Adrenal gland (tissue), 12 donors: ENCODE measurements around the gene SFTPA2. TPM values are rescaled to one million over a fixed set of nuclear protein-coding genes. Genes with fewer than 3 reads are reported as not detected.
"Not testable (repeated sequence)": the region's sequence is repeated elsewhere in the genome, so short reads cannot be mapped to it uniquely, and the experiment has no call there.

ENCODE experiments used
- DNase-seq, 7 donors: peaks; one replicate each; pipeline ENCODE4 v3.0.0-alpha.2; 2019 to 2020
- H3K27ac ChIP-seq, 5 donors: fragments of 200-600 bp; sonication (generic) in 4 of 5; 1 replicate in 3 of 5; 2 replicates in 2 of 5; pipeline versions ENCODE4 v1.5.1 to v1.8.0; 2016 to 2020; ENCODE audit warnings: mild to moderate bottlenecking in 1 of 5
- H3K27me3 ChIP-seq: fragments of 200-600 bp; 2 replicates; pipeline ENCODE4 v1.8.0; 2021
- H3K36me3 ChIP-seq, 2 donors: fragments of 200-600 bp; replicated peaks in 1 of 2; 1 replicate in 1 of 2; 2 replicates in 1 of 2; pipeline versions ENCODE4 v1.5.1 to v1.8.0; 2018 to 2022
- H3K4me1 ChIP-seq, 2 donors: fragments of 200-600 bp; replicated peaks in 1 of 2; 1 replicate in 1 of 2; 2 replicates in 1 of 2; pipeline versions ENCODE4 v1.5.1 to v1.8.0; 2018 to 2021
- H3K4me3 ChIP-seq, 4 donors: fragments of 200-600 bp; sonication (generic) in 3 of 4; one replicate each; pipeline ENCODE4 v1.5.1; 2016 to 2018
- H3K9me3 ChIP-seq, 3 donors: fragments of 200-600 bp; sonication (generic) in 1 of 3; replicated peaks in 1 of 3; 1 replicate in 2 of 3; 2 replicates in 1 of 3; pipeline versions ENCODE4 v1.5.1 to v1.8.0; 2016 to 2021
- CTCF ChIP-seq, 6 experiments: fragments of 450-650 bp in 4 of 6; fragments of 200-600 bp in 2 of 6; sonication (generic) in 1 of 6; IDR thresholded peaks; 1 replicate in 5 of 6; 2 replicates in 1 of 6; pipeline versions ENCODE4 v1.5.1 to v1.8.0; 2016 to 2021; ENCODE audit warnings: antibody characterized with exemption in 6 of 6, mild to moderate bottlenecking in 2 of 6, moderate library complexity in 1 of 6
- POLR2A ChIP-seq, 2 donors: fragments of 450-650 bp; IDR thresholded peaks; one replicate each; pipeline ENCODE4 v1.6.1; 2017; ENCODE audit warnings: antibody characterized with exemption in 2 of 2, mild to moderate bottlenecking in 2 of 2, moderate library complexity in 1 of 2
- WGBS, 4 donors: extraction: QIAGEN DNeasy Blood & Tissue Kit in 2 of 4; methylation state at CpG; one replicate each; pipeline versions ENCODE4 v1.1.5 to v1.1.7; 2013 to 2017; 5-methylcytosine and 5-hydroxymethylcytosine counted together
- intact Hi-C, 2 donors: fragments of 100-400 bp; cut with DNase I; formaldehyde crosslinking; loops; one replicate each; pipeline versions ENCODE4 v1.14.1 to v1.15.0; 2022 to 2023
- polyA plus RNA-seq, 3 donors: library from polyadenylated mRNA; stranded (reverse); fragments of 200-250 nt in 2 of 3; fragments of 350-450 nt in 1 of 3; fragmentation: Illumina TruSeq in 1 of 3; extraction: RNeasy Lipid Tissue Mini Kit (QIAGEN cat#74804) in 1 of 3; gene quantifications; one replicate each; pipeline ENCODE4 v1.2.3, GENCODE V29; 2013 to 2014
- total RNA-seq, 9 donors: library from RNA; depleted of rRNA in 4 of 9; stranded (reverse); fragments of >200 nt in 4 of 9; fragments of 120-200 nt in 1 of 9; fragmentation: NEBNext Ultra II Directional in 1 of 9; extraction: Animal tissue kit (Norgen Biotek cat#: 25700) in 1 of 9; gene quantifications; one replicate each; pipeline versions ENCODE4 v1.1.0 to v1.2.4, GENCODE V29; 2013 to 2023
- donor health status: healthy with polysubstance abuse.
- donor health status: Bipolar disorder and iron deficiency.
- donor health status: DM: yes; HTN: yes; CAD: no.
- donor health status: DM: no; HTN: no; CAD: no.
- donor health status: DM: no; HTN: no; CAD: no.
- donor health status: DM: yes; HTN: yes; CAD: no.

Gene SFTPA2
- total and polyA plus RNA-seq, 12 donors = 0.06 to 10.1 (median 0.58) TPM; not detected in 6

GRCh38 chr10:79555354-79556309, 4.6 kb downstream of the SFTPA2 start:
- intact Hi-C loops = no loop called here
- TF ChIP-seq CTCF (IDR thresholded peaks at IDR 0.05) (no peak), POLR2A (IDR thresholded peaks at IDR 0.05) (no peak)
- WGBS, 4 donors = 78 to 82% (median 80%) methylated on average over 9 to 11 of the region's 11 CpGs
- no peak overlapping the region for H3K4me3 ChIP-seq
- DNase-seq = no peak
- H3K4me1 ChIP-seq = no peaks in the 10 kb centered on the region
- no peaks in the 10 kb centered on the region for H3K9me3 ChIP-seq
- H3K27ac ChIP-seq = no peak overlapping the region
- H3K36me3 ChIP-seq = no peaks in the 10 kb centered on the region
- no peaks in the 10 kb centered on the region for H3K27me3 ChIP-seq

- no peak overlapping the region for H3K27ac ChIP-seq
- TF ChIP-seq CTCF (IDR thresholded peaks at IDR 0.05) (no peak), POLR2A (IDR thresholded peaks at IDR 0.05) (no peak)
These were observed 8.1 kb downstream of the SFTPA2 start for GRCh38 chr10:79552143-79552542.

GRCh38 chr10:79547973-79548372, 12.2 kb downstream of the SFTPA2 start:
- H3K4me1 ChIP-seq = no peaks in the 10 kb centered on the region
- no peaks in the 10 kb centered on the region for H3K36me3 ChIP-seq
- H3K9me3 ChIP-seq = no peaks in the 10 kb centered on the region
- H3K27me3 ChIP-seq = no peaks in the 10 kb centered on the region
- TF ChIP-seq POLR2A (IDR thresholded peaks at IDR 0.05) (no peak), CTCF (IDR thresholded peaks at IDR 0.05) (no peak)
- 47 to 56% (median 51%) methylated on average over 3 of the region's 3 CpGs for WGBS, 4 donors
- intact Hi-C loops = loop anchor here in 1 of 2 donors (10.0 kb wide), 1 partner anchor 497 kb away; no protein-coding TSS in a partner anchor
- no peak for DNase-seq
- H3K4me3 ChIP-seq = no peak overlapping the region
- H3K27ac ChIP-seq = no peak overlapping the region

More at GRCh38 chr10:79552143-79552542, 8.1 kb downstream of the SFTPA2 start:
- no peak overlapping the region for H3K4me3 ChIP-seq
- no peaks in the 10 kb centered on the region for H3K9me3 ChIP-seq
- no peaks in the 10 kb centered on the region for H3K27me3 ChIP-seq
- 65 to 91% (median 75%) methylated on average over 2 of the region's 2 CpGs for WGBS, 4 donors
- no peaks in the 10 kb centered on the region for H3K36me3 ChIP-seq
- intact Hi-C loops = no loop called here
- DNase-seq = no peak
- H3K4me1 ChIP-seq = no peaks in the 10 kb centered on the region

- intact Hi-C loops = loop anchor here in 1 of 2 donors (10.0 kb wide), 1 partner anchor 498 kb away; no protein-coding TSS in a partner anchor
- 76 to 92% (median 86%) methylated on average over 2 of the region's 2 CpGs for WGBS, 4 donors
- not testable (repeated sequence) for H3K4me1 ChIP-seq, H3K27me3 ChIP-seq, H3K9me3 ChIP-seq, DNase-seq, H3K27ac ChIP-seq, H3K4me3 ChIP-seq, H3K36me3 ChIP-seq
These were observed 13.1 kb downstream of the SFTPA2 start for GRCh38 chr10:79547128-79547527.

GRCh38 chr10:79544926-79545659, 15.1 kb downstream of the SFTPA2 start:
- not testable (repeated sequence) for H3K4me3 ChIP-seq, H3K36me3 ChIP-seq, H3K27me3 ChIP-seq, H3K9me3 ChIP-seq, H3K27ac ChIP-seq, DNase-seq, H3K4me1 ChIP-seq
- intact Hi-C loops = loop anchor here in 1 of 2 donors (10.0 kb wide), 1 partner anchor 500 kb away; no protein-coding TSS in a partner anchor
- WGBS, 4 donors = 72 to 76% (median 74%) methylated on average over 3 of the region's 3 CpGs

- not testable (repeated sequence) for H3K4me3 ChIP-seq, H3K9me3 ChIP-seq, H3K36me3 ChIP-seq, H3K27me3 ChIP-seq, DNase-seq, H3K27ac ChIP-seq, H3K4me1 ChIP-seq
- WGBS, 4 donors = 79 to 91% (median 88%) methylated on average over 3 of the region's 3 CpGs
- intact Hi-C loops = loop anchor here in 1 of 2 donors (10.0 kb wide), 1 partner anchor 500 kb away; no protein-coding TSS in a partner anchor
These were observed 15.8 kb downstream of the SFTPA2 start for GRCh38 chr10:79544408-79544807.
